Kasumi-1 (cell line): ENCODE data around the gene CXCL12.

ENCODE experiments used
- DNase-seq, 2 experiments: peaks; one replicate each; lab custom pipeline; 2025; lab: John Stamatoyannopoulos, UW

Gene CXCL12

GRCh38 chr10:44385026-44385695 is at the start of gene CXCL12:
Gene CXCL12, minus strand, starts transcription at chr10:44385097. Its CDS starts 92 bp downstream, at chr10:44385005.
- no peak for DNase-seq

GRCh38 chr10:44427479-44427878 is 42.6 kb upstream of the CXCL12 start:
- no peak for DNase-seq

GRCh38 chr10:44427037-44427436 is 42.1 kb upstream of the CXCL12 start:
- DNase-seq = no peak

- no peak for DNase-seq
These were observed 41.5 kb upstream of the CXCL12 start for GRCh38 chr10:44426247-44427034.

GRCh38 chr10:44425466-44425865 is 40.6 kb upstream of the CXCL12 start:
- DNase-seq = no peak

- DNase-seq = no peak
These were observed 40.1 kb upstream of the CXCL12 start for GRCh38 chr10:44424957-44425356.

GRCh38 chr10:44424298-44424697 is 39.4 kb upstream of the CXCL12 start:
- DNase-seq = no peak

- no peak for DNase-seq
These were observed 37.7 kb upstream of the CXCL12 start for GRCh38 chr10:44422570-44423101.

GRCh38 chr10:44422153-44422552 is 37.3 kb upstream of the CXCL12 start:
- no peak for DNase-seq

GRCh38 chr10:44419790-44420549 is 35.1 kb upstream of the CXCL12 start:
- DNase-seq = peak; percentile 60 to 66

GRCh38 chr10:44418637-44419036 is 33.7 kb upstream of the CXCL12 start:
- no peak for DNase-seq

GRCh38 chr10:44417761-44418160 is 32.9 kb upstream of the CXCL12 start:
- no peak for DNase-seq

- peak; percentile 38 to 44 for DNase-seq
These were observed 32.0 kb upstream of the CXCL12 start for GRCh38 chr10:44416936-44417335.

GRCh38 chr10:44416021-44416771 is 31.3 kb upstream of the CXCL12 start:
- DNase-seq = peak in 1 of 2 experiments; percentile 28

- no peak for DNase-seq
These were observed 30.2 kb upstream of the CXCL12 start for GRCh38 chr10:44415121-44415520.

GRCh38 chr10:44413416-44413815 is 28.5 kb upstream of the CXCL12 start:
- DNase-seq = no peak

- no peak for DNase-seq
These were observed 26.4 kb upstream of the CXCL12 start for GRCh38 chr10:44411251-44411650.

- no peak for DNase-seq
These were observed 20.0 kb upstream of the CXCL12 start for GRCh38 chr10:44404741-44405437.

GRCh38 chr10:44402465-44403195 is 17.7 kb upstream of the CXCL12 start:
- DNase-seq = no peak

- DNase-seq = no peak
These were observed 15.6 kb upstream of the CXCL12 start for GRCh38 chr10:44400541-44400940.
